ENCODE measurements around the gene PLPP3.

Gene PLPP3

GRCh38 chr1:56531624-56532349 lies 47.6 kb downstream of the PLPP3 start:
- no peak for DNase-seq (ENCODE audit: insufficient read length)
- no peak for FAIRE-seq
- TF ChIP-seq POLR2AphosphoS5 (IDR thresholded peaks at IDR 0.05; ENCODE audit: low read depth, low read length) (no peak), POLR2A (IDR thresholded peaks at IDR 0.05; ENCODE audit: low read depth, low read length) (no peak), TAF1 (IDR thresholded peaks at IDR 0.05; ENCODE audit: borderline replicate concordance, low read depth, low read length) (no peak)

GRCh38 chr1:56529801-56530200 lies 49.6 kb downstream of the PLPP3 start:
- no peak for TF ChIP-seq POLR2A (IDR thresholded peaks at IDR 0.05; ENCODE audit: low read depth, low read length)
- no peak for TF ChIP-seq TAF1 (IDR thresholded peaks at IDR 0.05; ENCODE audit: borderline replicate concordance, low read depth, low read length)
- no peak for TF ChIP-seq POLR2AphosphoS5 (IDR thresholded peaks at IDR 0.05; ENCODE audit: low read depth, low read length)
- DNase-seq (ENCODE audit: insufficient read length) = no peak
- no peak for FAIRE-seq

GRCh38 chr1:56527548-56528302 lies 51.6 kb downstream of the PLPP3 start:
- FAIRE-seq (no peak), DNase-seq (ENCODE audit: insufficient read length) (no peak)
- TF ChIP-seq TAF1 (IDR thresholded peaks at IDR 0.05; ENCODE audit: borderline replicate concordance, low read depth, low read length) (no peak), POLR2A (IDR thresholded peaks at IDR 0.05; ENCODE audit: low read depth, low read length) (no peak), POLR2AphosphoS5 (IDR thresholded peaks at IDR 0.05; ENCODE audit: low read depth, low read length) (no peak)

GRCh38 chr1:56526571-56527174 lies 52.7 kb downstream of the PLPP3 start:
- TF ChIP-seq POLR2AphosphoS5 (IDR thresholded peaks at IDR 0.05; ENCODE audit: low read depth, low read length) (no peak), TAF1 (IDR thresholded peaks at IDR 0.05; ENCODE audit: borderline replicate concordance, low read depth, low read length) (no peak), POLR2A (IDR thresholded peaks at IDR 0.05; ENCODE audit: low read depth, low read length) (no peak)
- no peak for DNase-seq (ENCODE audit: insufficient read length)
- peak; percentile 88 for FAIRE-seq

- FAIRE-seq = peak; percentile 97
- no peak for DNase-seq (ENCODE audit: insufficient read length)
- TF ChIP-seq TAF1 (IDR thresholded peaks at IDR 0.05; ENCODE audit: borderline replicate concordance, low read depth, low read length) (no peak), POLR2AphosphoS5 (IDR thresholded peaks at IDR 0.05; ENCODE audit: low read depth, low read length) (peak; percentile 30; the same call in 1 of the 2 replicates)
Measured at GRCh38 chr1:56525489-56526041, 53.8 kb downstream of the PLPP3 start.

GRCh38 chr1:56524263-56524662 lies 55.1 kb downstream of the PLPP3 start:
- DNase-seq (ENCODE audit: insufficient read length) = no peak
- TF ChIP-seq POLR2A (IDR thresholded peaks at IDR 0.05; ENCODE audit: low read depth, low read length) (no peak), TAF1 (IDR thresholded peaks at IDR 0.05; ENCODE audit: borderline replicate concordance, low read depth, low read length) (no peak), POLR2AphosphoS5 (IDR thresholded peaks at IDR 0.05; ENCODE audit: low read depth, low read length) (no peak)
- peak; percentile 80 for FAIRE-seq

- TF ChIP-seq POLR2AphosphoS5 (IDR thresholded peaks at IDR 0.05; ENCODE audit: low read depth, low read length) = no peak
- TF ChIP-seq TAF1 (IDR thresholded peaks at IDR 0.05; ENCODE audit: borderline replicate concordance, low read depth, low read length) = no peak
- TF ChIP-seq POLR2A (IDR thresholded peaks at IDR 0.05; ENCODE audit: low read depth, low read length) = no peak
- FAIRE-seq = no peak
- DNase-seq (ENCODE audit: insufficient read length) = no peak
Measured at GRCh38 chr1:56522680-56523079, 56.7 kb downstream of the PLPP3 start.

GRCh38 chr1:56520016-56520601 lies 59.3 kb downstream of the PLPP3 start:
- FAIRE-seq = peak; percentile 60
- no peak for DNase-seq (ENCODE audit: insufficient read length)
- TF ChIP-seq POLR2A (IDR thresholded peaks at IDR 0.05; ENCODE audit: low read depth, low read length) (no peak), TAF1 (IDR thresholded peaks at IDR 0.05; ENCODE audit: borderline replicate concordance, low read depth, low read length) (no peak), POLR2AphosphoS5 (IDR thresholded peaks at IDR 0.05; ENCODE audit: low read depth, low read length) (no peak)

- DNase-seq (ENCODE audit: insufficient read length) (no peak), FAIRE-seq (no peak)
- TF ChIP-seq POLR2A (IDR thresholded peaks at IDR 0.05; ENCODE audit: low read depth, low read length) (no peak), POLR2AphosphoS5 (IDR thresholded peaks at IDR 0.05; ENCODE audit: low read depth, low read length) (no peak), TAF1 (IDR thresholded peaks at IDR 0.05; ENCODE audit: borderline replicate concordance, low read depth, low read length) (no peak)
Measured at GRCh38 chr1:56517404-56518130, 61.8 kb downstream of the PLPP3 start.

GRCh38 chr1:56516539-56517252 lies 62.7 kb downstream of the PLPP3 start:
- DNase-seq (ENCODE audit: insufficient read length) (peak; percentile 27), FAIRE-seq (peak; percentile 93)
- no peak for TF ChIP-seq POLR2AphosphoS5 (IDR thresholded peaks at IDR 0.05; ENCODE audit: low read depth, low read length)
- TF ChIP-seq TAF1 (IDR thresholded peaks at IDR 0.05; ENCODE audit: borderline replicate concordance, low read depth, low read length) = no peak
- TF ChIP-seq POLR2A (IDR thresholded peaks at IDR 0.05; ENCODE audit: low read depth, low read length) = no peak

Measured in GM12892 (cell line).